ENCODE results near the gene CAPZA2. TPM values are rescaled to one million over a fixed set of nuclear protein-coding genes. Genes with fewer than 3 reads are reported as not detected.
"Not testable (repeated sequence)": the region's sequence is repeated elsewhere in the genome, so short reads cannot be mapped to it uniquely, and the experiment has no call there.

The CAPZA2 gene
- total RNA-seq: 344 TPM
- long read RNA-seq, full-length matches to known transcripts: 922 of 962 reads
- long read RNA-seq, partial matches to known transcripts: 8 of 962 reads
- long read RNA-seq, other reads (novel, unspliced or antisense): 32 of 962 reads

DNA sequence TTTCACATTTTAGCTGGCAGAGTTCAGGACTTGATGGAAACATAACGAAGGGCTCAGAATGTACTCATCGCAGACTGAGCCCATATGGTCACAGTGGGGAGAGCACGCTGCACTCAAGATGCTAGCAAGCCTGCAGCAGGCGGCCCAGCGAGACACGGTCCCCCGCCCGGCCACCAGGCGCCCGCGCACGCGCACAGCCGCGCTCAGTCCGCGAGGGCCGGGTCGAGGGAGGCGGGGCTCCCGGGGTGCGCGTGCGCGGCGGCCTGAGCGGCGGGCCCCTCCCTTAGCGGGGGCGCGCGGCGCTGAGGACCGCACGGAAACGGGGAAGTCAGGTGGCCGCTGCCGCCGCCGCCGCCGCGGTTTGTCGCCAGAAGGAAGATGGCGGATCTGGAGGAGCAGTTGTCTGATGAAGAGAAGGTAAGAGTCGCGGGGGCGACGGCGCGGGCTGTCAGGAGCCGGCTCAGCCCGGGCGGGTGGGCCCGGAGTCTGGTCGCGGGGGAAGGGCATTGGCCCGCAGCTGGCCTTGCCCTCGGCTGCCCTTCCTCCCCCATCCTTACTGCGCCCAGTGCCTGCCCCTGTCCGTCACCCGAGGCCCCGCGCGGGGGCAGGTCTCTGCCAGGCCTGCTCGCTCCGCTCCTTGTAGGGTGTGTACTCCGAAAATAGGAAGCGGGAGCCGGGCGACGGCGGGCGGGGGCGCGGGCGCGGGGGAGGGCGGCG lies at the start of gene CAPZA2:
Gene CAPZA2, plus strand, starts transcription at position 354 of the 717 bp plus-strand sequence. Its CDS starts 25 bp downstream, at position 379.
- ATAC-seq (ENCODE audit: poor library complexity) (peak; percentile 98), DNase-seq (peak; percentile 96)
- intact Hi-C loops (cut with DNase I): loop anchor here (10.0 kb wide), 1 partner anchor 52 kb away; no protein-coding TSS in a partner anchor

DNA sequence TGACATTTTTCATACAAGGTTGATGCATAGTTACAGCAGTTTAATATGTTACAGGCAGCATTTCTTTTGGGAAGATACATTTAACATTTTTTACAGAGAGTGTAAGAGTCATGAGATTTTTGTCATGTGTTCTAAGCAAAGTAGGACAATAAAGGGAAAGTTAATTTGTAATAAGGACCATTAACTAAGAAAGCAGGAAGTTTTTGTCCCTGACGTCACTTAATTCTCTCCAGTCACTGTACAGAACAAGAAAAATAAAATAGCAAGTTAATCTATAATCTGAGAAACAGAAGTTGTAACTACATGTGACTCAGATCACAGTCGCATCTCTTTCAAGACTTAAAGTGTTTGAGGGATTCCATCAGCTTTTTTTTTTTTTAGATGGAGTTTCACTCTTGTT lies 49.5 kb upstream of the CAPZA2 start:
- intact Hi-C loops (cut with DNase I): loop anchor here (5.0 kb wide), 1 partner anchor 556 kb away; no protein-coding TSS in a partner anchor
- ATAC-seq (ENCODE audit: poor library complexity) (no peak), DNase-seq (no peak)

- intact Hi-C loops (cut with DNase I): loop anchor here (5.0 kb wide), 1 partner anchor 556 kb away; no protein-coding TSS in a partner anchor
- DNase-seq; ATAC-seq (ENCODE audit: poor library complexity): not testable (repeated sequence)
Measured at GRCh38 chr7:116813371-116813770, 49.0 kb upstream of the CAPZA2 start.

DNA sequence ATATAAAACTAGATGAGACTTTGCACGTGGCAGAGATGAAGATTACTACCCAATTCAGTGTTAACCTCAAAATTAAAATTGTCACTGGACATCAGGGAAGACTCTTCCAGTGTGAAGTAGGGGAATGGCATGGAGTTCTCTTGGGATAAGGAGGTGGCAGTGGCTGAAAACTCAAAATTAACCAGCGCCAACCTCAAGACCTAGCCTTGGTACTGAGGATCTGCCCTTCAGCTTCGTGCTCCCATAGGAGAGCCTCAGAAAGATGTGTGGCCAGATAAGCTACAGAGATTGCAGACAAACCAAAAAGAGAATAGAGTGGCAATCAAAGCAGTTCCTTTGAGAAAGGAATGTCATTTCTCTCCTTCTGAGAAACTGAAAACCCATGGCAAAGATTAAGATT lies 47.3 kb upstream of the CAPZA2 start:
- DNase-seq (no peak), ATAC-seq (ENCODE audit: poor library complexity) (no peak)
- intact Hi-C loops (cut with DNase I): no loop called here

DNA sequence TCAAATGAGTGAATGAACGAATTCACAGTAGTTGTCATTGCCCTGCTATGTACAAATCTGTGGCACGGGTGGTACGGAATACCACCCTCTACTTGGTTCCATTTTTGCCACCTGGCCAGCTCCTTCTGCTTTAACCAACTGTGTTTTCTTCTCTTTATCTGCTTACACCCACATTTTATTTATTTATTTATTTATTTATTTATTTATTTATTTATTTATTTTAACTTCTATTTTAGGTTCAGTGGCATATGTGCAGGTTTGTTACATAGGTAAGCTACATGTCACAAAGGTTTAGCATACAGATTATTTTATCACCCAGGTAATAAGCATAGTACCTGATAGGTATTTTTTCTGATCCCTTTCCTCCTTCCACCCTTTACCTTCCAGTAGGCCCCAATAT lies 42.2 kb upstream of the CAPZA2 start:
- no peak for ATAC-seq (ENCODE audit: poor library complexity)
- no peak for DNase-seq
- intact Hi-C loops (cut with DNase I): no loop called here

GRCh38 chr7:116821647-116822046 lies 40.7 kb upstream of the CAPZA2 start:
- not testable (repeated sequence) for ATAC-seq (ENCODE audit: poor library complexity); DNase-seq

GRCh38 chr7:116824449-116824848 lies 37.9 kb upstream of the CAPZA2 start:
- ATAC-seq (ENCODE audit: poor library complexity): no peak
- intact Hi-C loops (cut with DNase I): no loop called here
- DNase-seq: no peak

More at GRCh38 chr7:116821647-116822046, 40.7 kb upstream of the CAPZA2 start:
- intact Hi-C loops (cut with DNase I): not testable (repeated sequence)

DNA sequence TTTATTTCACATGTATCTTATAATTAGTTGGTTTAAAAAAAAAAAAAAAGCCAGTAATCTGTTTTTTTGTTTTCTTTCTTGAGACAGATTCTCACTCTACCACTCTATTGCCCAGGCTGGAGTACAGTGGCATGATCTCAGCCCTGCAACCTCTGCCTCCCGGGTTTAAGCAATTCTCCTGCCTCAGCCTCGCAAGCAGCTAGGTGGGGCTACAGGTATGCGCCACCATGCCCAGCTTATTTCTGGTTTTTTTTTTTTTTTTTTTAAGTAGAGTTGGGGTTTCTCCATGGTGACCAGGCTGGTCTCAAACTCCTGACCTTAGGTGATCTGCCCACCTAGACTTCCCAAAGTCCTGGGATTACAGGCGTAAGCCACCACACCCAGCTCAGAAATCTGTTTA lies 34.1 kb upstream of the CAPZA2 start:
- intact Hi-C loops (cut with DNase I): no loop called here
- ATAC-seq (ENCODE audit: poor library complexity): no peak
- DNase-seq: no peak

DNA sequence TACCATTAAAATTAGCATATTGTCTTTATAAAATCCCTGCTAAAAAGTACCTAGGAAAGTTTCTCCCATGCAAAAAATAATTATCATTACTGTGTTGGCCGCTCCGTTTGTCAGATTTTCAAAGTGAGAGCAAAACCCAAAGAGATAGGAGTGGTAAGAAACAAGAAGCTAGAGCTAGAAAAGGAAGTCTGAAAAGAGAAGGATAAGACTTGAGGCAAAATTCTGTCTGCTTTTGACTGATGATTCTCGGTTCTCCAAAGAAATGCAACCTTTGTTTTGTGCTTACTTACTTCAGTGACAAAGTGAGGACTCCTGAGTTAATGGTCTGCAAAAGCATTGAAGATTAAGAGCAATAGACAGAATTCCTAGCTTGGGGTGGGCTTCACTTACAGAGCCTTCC lies 33.3 kb upstream of the CAPZA2 start:
- intact Hi-C loops (cut with DNase I): no loop called here
- no peak for DNase-seq
- no peak for ATAC-seq (ENCODE audit: poor library complexity)

- ATAC-seq (ENCODE audit: poor library complexity) (no peak), DNase-seq (no peak)
- intact Hi-C loops (cut with DNase I): no loop called here
Measured at GRCh38 chr7:116829493-116829892, 32.9 kb upstream of the CAPZA2 start.

GRCh38 chr7:116832692-116833091 lies 29.7 kb upstream of the CAPZA2 start:
- no peak for DNase-seq
- ATAC-seq (ENCODE audit: poor library complexity): no peak
- intact Hi-C loops (cut with DNase I): no loop called here

GRCh38 chr7:116834815-116835504 lies 27.4 kb upstream of the CAPZA2 start:
- ATAC-seq (ENCODE audit: poor library complexity): peak; percentile 85
- intact Hi-C loops (cut with DNase I): no loop called here
- DNase-seq: no peak

DNA sequence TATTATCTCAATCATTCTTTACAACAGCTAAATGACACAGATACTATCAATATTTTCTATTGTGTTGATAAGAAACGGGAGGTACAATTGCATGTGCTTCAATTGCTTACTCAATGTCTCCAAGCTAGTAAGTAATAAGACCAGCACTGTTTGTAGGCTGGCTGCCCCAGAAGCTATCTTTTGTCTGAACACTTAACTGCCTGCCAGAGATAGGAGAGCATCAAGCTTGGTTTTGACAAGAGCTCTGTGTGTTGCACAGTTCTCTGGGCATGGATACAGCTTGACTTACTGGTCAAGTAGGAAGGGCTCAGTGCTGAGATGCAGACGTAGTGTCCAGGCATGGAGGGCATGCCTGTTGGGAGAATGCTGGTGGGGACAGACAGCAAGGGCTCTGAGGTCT lies 26.3 kb upstream of the CAPZA2 start:
- peak; percentile 82 for ATAC-seq (ENCODE audit: poor library complexity)

DNA sequence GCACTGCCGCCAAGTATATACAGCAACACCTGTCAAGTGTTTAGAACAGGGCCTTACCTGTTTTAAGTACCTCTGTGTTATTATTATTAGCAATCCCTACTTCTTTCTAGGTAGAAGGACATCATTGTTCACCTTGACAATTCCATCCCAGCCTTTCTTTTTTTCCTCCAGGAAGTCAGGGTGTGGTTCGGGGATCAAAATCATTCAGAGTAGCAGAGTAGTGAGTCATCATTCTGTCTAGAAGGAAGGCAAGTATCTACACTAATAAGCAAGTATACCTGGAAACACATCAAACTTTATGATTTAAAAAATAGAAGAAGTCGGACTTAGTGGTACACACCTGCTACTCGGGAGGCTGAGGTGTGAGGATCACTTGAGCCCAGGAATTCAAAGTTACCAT lies 25.5 kb upstream of the CAPZA2 start:
- intact Hi-C loops (cut with DNase I): no loop called here
- ATAC-seq (ENCODE audit: poor library complexity) (no peak), DNase-seq (no peak)

More for the DNA sequence above, 26.3 kb upstream of the CAPZA2 start:
- DNase-seq: no peak
- intact Hi-C loops (cut with DNase I): no loop called here

GRCh38 chr7:116837586-116837985 lies 24.8 kb upstream of the CAPZA2 start:
- ATAC-seq (ENCODE audit: poor library complexity) (no peak), DNase-seq (no peak)
- intact Hi-C loops (cut with DNase I): no loop called here

GRCh38 chr7:116840256-116840655 lies 22.1 kb upstream of the CAPZA2 start:
- no peak for DNase-seq
- intact Hi-C loops (cut with DNase I): no loop called here
- no peak for ATAC-seq (ENCODE audit: poor library complexity)

DNA sequence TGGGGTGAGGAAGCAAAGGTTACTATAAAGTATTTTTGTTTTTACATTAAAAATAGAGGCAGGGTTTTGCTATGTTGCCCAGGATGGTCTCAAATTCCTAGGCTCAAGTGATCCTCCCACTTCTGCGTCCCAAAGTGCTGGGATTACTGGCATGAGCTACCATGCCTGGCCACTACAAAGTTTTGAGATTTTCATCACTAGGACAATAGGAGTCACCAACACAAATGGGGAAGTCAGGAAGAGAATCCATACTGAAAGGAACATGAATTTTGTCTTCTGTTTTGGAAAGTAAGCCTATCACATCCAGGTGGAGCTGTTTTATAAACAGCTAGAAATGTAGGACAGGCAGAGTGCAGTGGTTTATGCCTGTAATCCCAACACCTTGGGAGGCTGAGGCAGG lies 20.0 kb upstream of the CAPZA2 start:
- DNase-seq (no peak), ATAC-seq (ENCODE audit: poor library complexity) (no peak)
- intact Hi-C loops (cut with DNase I): no loop called here

DNA sequence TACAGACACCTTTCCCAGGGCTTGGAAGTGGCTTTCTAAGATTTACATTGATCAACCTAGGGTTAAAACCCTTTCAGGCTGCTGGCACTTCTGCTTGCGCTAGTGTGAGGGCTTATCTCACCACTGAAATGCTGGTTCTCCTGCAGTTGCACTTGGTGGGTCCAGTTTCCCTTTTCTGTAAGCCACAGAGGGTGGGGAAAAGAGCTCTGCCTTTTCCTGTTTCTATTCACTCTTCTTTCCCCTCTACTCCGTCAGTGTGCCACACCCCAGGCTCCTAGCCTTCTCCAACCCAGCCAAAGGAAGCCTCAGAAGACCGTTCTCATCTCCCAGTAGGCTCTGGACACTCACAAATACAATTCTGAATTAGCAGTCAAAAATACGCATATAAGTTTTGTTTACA lies 19.0 kb upstream of the CAPZA2 start:
- ATAC-seq (ENCODE audit: poor library complexity): peak; percentile 71
- intact Hi-C loops (cut with DNase I): no loop called here
- DNase-seq: no peak

DNA sequence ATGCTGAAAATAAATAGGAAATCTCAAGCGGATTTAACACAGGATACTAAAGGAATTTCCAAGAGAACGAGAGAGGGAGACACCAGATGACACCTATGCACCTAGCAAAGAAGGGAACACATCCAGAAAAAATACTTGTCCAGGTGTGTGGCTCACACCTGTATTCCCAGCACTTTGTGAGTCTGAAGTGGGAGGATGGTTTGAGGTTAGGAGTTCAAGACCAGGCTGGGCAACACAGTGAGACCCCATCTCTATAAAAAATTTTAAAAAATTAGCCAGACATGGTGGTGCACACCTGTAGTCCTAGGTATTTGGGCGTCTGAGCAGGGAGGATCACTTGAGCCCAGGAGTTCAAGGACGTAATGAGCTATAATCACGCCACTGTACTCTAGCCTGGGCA lies 11.2 kb upstream of the CAPZA2 start:
- ATAC-seq (ENCODE audit: poor library complexity) (no peak), DNase-seq (no peak)
- intact Hi-C loops (cut with DNase I): no loop called here

DNA sequence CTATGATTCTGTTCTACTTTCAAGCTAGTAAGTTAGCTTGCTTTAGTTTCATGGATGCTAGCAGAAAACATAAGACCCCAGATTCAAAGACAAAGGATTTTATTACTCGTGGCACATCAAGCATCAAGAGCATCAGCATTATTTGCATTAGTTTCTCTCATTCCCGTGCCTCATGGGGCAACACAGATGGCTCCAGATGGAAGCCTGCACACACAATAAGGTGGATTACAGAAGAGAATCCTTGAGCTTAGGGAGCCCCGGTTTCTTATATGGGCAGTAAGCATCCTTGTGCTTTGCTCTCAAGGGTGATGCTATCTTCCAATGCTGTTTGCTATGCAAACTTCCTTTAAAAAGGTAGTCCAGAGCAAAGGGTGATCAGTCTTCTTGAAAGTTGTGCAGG lies 10.7 kb upstream of the CAPZA2 start:
- intact Hi-C loops (cut with DNase I): no loop called here
- ATAC-seq (ENCODE audit: poor library complexity): no peak
- no peak for DNase-seq

All from Right ventricle myocardium superior (tissue), 1 donor.